NCI-H460 (cell line): ENCODE measurements around the gene DENND4B. TPM values are rescaled to one million over a fixed set of nuclear protein-coding genes. Genes with fewer than 3 reads are reported as not detected.

Experiments
- DNase-seq: peaks from one replicate; pipeline ENCODE4 v3.0.0-alpha.2; 2016; ENCODE audit warnings: low read depth; ENCODE audit errors: extremely low read depth
- small RNA-seq, 2 experiments: library from RNA; depleted of rRNA; stranded (forward); fragments of <200 nt; gene quantifications; one replicate each; pipeline ENCODE3, GENCODE V24; 2014
- total RNA-seq: library from RNA; depleted of rRNA; stranded (reverse); fragments of >200 nt; shearing (Covaris generic); gene quantifications from 2 replicates; pipeline ENCODE4 v1.2.3, GENCODE V29; 2014; rRNA removed

The DENND4B gene
- total RNA-seq, 1 experiment from 2014 or later, result 26.2 TPM

- no peak for DNase-seq
Measured at GRCh38 chr1:153888533-153888932, 58.0 kb downstream of the DENND4B start.

- DNase-seq, result no peak
Measured at GRCh38 chr1:153886127-153886526, 60.4 kb downstream of the DENND4B start.

- DNase-seq, result no peak
Measured at GRCh38 chr1:153883223-153883622, 63.3 kb downstream of the DENND4B start.

GRCh38 chr1:153882296-153882912 is 64.1 kb downstream of the DENND4B start:
- no peak for DNase-seq

- DNase-seq, result no peak
Measured at GRCh38 chr1:153881751-153882150, 64.8 kb downstream of the DENND4B start.

GRCh38 chr1:153880962-153881361 is 65.6 kb downstream of the DENND4B start:
- DNase-seq, result peak; percentile 35

- DNase-seq, result no peak
Measured at GRCh38 chr1:153880024-153880423, 66.5 kb downstream of the DENND4B start.

Small RNA genes lying within 50 kb of the gene (small RNA-seq; reads per million reads assigned to genes)
- 0 reads per million in 2 experiments for gene AL831737.1
- gene MIR6737, result 0 to 0.06 reads per million in 2 experiments

Other genes with a start within 250 kb of the DENND4B start
- 36.3 and 46.6 TPM in 2 replicates for gene INTS3, start 218.7 kb downstream of the DENND4B start, total RNA-seq
- 0.69 and 1.2 TPM in 2 replicates for gene SLC27A3, start 171.3 kb downstream of the DENND4B start, total RNA-seq
- gene GATAD2B, start 23.7 kb downstream of the DENND4B start, total RNA-seq, result 8.8 TPM in 2 replicates
- 17.0 and 18.2 TPM in 2 replicates for gene CRTC2, start 11.9 kb upstream of the DENND4B start, total RNA-seq
- gene SLC39A1, start 16.8 kb upstream of the DENND4B start, total RNA-seq, result 123 and 133 TPM in 2 replicates
- gene CREB3L4, start 21.2 kb upstream of the DENND4B start, total RNA-seq, result 12.6 and 16.1 TPM in 2 replicates
- 357 and 419 TPM in 2 replicates for gene JTB, start 31.0 kb upstream of the DENND4B start, total RNA-seq
- gene RAB13, start 39.6 kb upstream of the DENND4B start, total RNA-seq, result 34.8 and 34.9 TPM in 2 replicates
- 6,275 and 6,817 TPM in 2 replicates for gene RPS27, start 44.0 kb upstream of the DENND4B start, total RNA-seq
- 0.02 TPM in 1 of 2 replicates, not detected in the other for gene NUP210L, start 208.4 kb upstream of the DENND4B start, total RNA-seq
- 476 and 501 TPM in 2 replicates for gene TPM3, start 245.4 kb upstream of the DENND4B start, total RNA-seq